ENCODE data around the gene PRTFDC1.

GRCh38 chr10:24908793-24909423, 43.5 kb downstream of the PRTFDC1 start:
- TF ChIP-seq CTCF (IDR thresholded peaks at IDR 0.05; ENCODE audit: low read length) (no peak), EZH2 (optimal IDR thresholded peaks at IDR 0.05; ENCODE audit: low read depth, low read length) (no peak)
